Astrocyte of the spinal cord (primary cell): ENCODE measurements around the gene NAT8L.

Experiments used
- DNase-seq: peaks from one replicate; pipeline ENCODE4 v3.0.0; 2011; ENCODE audit warnings: low read depth, low spot score
- H3K4me3 ChIP-seq: 2 replicates; pipeline ENCODE4 v1.5.1; 2011; ENCODE audit warnings: low read depth, mild to moderate bottlenecking, low read length, moderate library complexity
- CTCF ChIP-seq: IDR thresholded peaks from 2 replicates; pipeline ENCODE4 v1.5.1; 2012; ENCODE audit warnings: low read depth, mild to moderate bottlenecking, low read length, inconsistent platforms
- in situ Hi-C: cut with HindIII; loops from 2 replicates; pipeline ENCODE4 v1.10.0; 2017; ENCODE audit warnings: low sequenced_read_pairs

The NAT8L gene

DNA sequence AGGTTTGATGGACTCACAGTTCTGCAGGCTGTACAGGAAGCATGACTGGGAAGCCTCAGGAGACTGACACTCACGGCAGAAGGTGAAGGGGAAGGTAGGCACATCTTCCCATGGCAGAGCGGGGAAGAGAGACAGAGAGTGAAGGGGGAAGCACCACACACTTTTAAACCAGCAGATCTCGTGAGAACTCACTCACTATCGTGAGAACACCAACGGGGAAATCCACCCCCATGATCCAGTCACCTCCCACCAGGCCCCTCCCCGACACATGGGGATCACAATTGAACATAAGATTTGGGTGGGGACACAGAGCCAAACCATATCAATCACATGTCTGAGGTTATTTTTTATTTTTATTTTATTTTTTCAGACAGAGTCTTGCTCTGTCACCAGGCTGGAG lies 4.9 kb upstream of the NAT8L start:
- no peak for DNase-seq
- H3K4me3 ChIP-seq, result no peak overlapping the region
- in situ Hi-C loops, result no loop called here
- no peak for TF ChIP-seq CTCF

DNA sequence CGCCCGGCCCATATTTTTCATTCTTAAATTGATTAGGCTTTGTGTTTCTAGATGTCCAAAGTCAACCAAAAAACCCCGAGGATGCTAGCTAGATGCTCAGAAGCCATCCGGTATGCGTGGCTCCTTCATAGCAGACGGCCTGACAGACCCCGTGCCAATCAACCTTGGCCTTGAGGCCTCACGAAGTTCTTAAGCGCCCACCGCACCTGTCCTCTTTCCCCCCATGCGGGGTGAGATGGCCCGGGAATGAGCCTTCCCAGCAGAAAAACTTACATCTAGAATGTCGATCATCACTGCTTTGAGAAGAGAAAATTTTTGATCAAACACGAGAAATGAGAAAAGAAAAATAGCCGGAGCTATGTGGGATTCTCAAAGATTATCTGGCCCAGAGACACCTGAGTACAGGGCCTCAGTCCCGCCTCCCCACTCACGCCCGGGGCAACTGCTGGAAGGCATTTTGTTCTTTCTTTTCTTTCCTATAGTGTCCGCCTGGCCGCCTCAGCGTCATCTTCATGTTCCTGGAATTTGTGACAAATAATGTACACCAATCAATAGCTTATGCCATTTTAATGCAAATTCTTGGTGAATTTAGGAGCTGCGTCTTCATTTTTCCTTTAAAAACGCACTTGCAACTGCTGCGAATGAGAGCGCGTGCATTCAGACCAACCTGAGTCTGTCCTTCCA lies 1.6 kb upstream of the NAT8L start:
- in situ Hi-C loops, result no loop called here

GRCh38 chr4:2058264-2059045 lies 672 bp upstream of the NAT8L start:
- H3K4me3 ChIP-seq, result no peak overlapping the region
- no peak for DNase-seq
- in situ Hi-C loops, result no loop called here
- TF ChIP-seq CTCF, result no peak

More for the DNA sequence above, 1.6 kb upstream of the NAT8L start:
- TF ChIP-seq CTCF, result no peak
- no peak for DNase-seq
- H3K4me3 ChIP-seq, result no peak overlapping the region

DNA sequence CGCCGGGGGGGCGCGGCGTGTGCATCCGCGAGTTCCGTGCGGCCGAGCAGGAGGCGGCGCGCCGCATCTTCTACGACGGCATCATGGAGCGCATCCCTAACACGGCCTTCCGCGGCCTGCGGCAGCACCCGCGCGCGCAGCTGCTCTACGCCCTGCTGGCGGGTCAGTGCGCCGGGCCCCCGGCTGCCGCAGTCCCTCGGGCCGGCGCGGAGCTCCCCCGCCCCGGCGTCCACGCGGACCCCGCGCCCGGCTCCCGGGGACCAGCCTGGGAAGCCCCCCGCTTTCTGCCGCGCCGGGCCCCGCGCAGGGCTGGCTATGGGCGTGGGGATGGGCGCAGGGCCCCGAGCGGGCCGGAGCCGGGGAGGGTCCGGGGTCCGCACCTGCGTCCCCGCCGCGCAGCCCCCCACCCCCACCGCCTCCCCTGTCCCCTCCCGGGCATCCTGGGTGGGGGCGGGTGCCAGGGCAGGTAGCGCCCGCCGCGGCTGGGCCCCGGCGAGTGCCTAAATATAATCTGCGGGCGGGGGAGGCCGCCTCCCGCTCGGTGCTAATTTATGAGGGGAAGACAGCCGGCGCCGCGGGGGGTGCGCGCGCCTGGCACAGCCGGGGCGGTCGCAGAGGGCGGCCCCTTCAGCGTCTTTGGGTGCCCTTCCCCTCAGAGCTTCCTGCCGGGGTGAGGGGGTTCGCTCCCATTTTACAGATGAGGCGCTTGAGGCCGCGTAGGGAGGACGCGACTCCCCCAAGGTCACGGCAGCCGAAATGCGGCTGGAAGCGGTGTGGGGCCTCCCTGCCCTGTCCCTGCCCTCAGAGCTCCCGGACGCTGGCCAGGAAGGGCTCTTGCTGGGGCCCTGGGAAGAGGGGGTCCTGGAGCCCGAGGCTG lies 837 bp downstream of the NAT8L start:
- in situ Hi-C loops, result no loop called here
- H3K4me3 ChIP-seq, result no peak overlapping the region
- no peak for DNase-seq
- TF ChIP-seq CTCF, result no peak

- no peak for TF ChIP-seq CTCF
- in situ Hi-C loops, result no loop called here
- H3K4me3 ChIP-seq, result no peak overlapping the region
- DNase-seq, result no peak
Observed at GRCh38 chr4:2060611-2061185, 1.6 kb downstream of the NAT8L start.
